ENCODE results near the gene ANXA11. TPM values are rescaled to one million over a fixed set of nuclear protein-coding genes. Genes with fewer than 3 reads are reported as not detected.

ANXA11 gene
- total and polyA plus RNA-seq, 8 donors = 90.9 to 298 (median 103) TPM

GRCh38 chr10:80196950-80197315 is 8.4 kb downstream of the ANXA11 start:
- H3K4me3 ChIP-seq = no peak overlapping the region
- no peaks in the 10 kb centered on the region for H3K9me3 ChIP-seq
- TF ChIP-seq, protein P1, sequence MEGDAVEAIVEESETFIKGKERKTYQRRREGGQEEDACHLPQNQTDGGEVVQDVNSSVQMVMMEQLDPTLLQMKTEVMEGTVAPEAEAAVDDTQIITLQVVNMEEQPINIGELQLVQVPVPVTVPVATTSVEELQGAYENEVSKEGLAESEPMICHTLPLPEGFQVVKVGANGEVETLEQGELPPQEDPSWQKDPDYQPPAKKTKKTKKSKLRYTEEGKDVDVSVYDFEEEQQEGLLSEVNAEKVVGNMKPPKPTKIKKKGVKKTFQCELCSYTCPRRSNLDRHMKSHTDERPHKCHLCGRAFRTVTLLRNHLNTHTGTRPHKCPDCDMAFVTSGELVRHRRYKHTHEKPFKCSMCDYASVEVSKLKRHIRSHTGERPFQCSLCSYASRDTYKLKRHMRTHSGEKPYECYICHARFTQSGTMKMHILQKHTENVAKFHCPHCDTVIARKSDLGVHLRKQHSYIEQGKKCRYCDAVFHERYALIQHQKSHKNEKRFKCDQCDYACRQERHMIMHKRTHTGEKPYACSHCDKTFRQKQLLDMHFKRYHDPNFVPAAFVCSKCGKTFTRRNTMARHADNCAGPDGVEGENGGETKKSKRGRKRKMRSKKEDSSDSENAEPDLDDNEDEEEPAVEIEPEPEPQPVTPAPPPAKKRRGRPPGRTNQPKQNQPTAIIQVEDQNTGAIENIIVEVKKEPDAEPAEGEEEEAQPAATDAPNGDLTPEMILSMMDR (IDR thresholded peaks at IDR 0.05) = no peak
- no peaks in the 10 kb centered on the region for H3K27me3 ChIP-seq
- H3K36me3 ChIP-seq = peaks cover 0 to 10% of the 10 kb centered on the region in 2 donors
- peak overlapping the region; percentile 58 to 81 for H3K27ac ChIP-seq
- DNase-seq (no peak), ATAC-seq (no peak)
- peaks cover 41 to 100% of the 10 kb centered on the region in 2 donors for H3K4me1 ChIP-seq
- intact Hi-C loops (cut with DNase I) = no loop called here

- ATAC-seq = peak; percentile 77
- Histone ChIP-seq H3K4me1 (peaks cover 40 to 100% of the 10 kb centered on the region in 2 donors), H3K9me3 (no peaks in the 10 kb centered on the region), H3K36me3 (peaks cover 0 to 10% of the 10 kb centered on the region in 2 donors), H3K27me3 (no peaks in the 10 kb centered on the region), H3K27ac (peak overlapping the region; percentile 81 to 82), H3K4me3 (no peak overlapping the region)
- peak in 3 of 4 donors; percentile 47 to 88 (median 80) for DNase-seq
- intact Hi-C loops (cut with DNase I) = no loop called here
- TF ChIP-seq, protein P1 (IDR thresholded peaks at IDR 0.05) = no peak
Measured at GRCh38 chr10:80196270-80196949, 8.9 kb downstream of the ANXA11 start.

GRCh38 chr10:80195046-80195574 is 10.2 kb downstream of the ANXA11 start:
- peak in 1 of 4 donors; percentile 24 for DNase-seq
- H3K4me1 ChIP-seq = peaks cover 31 to 98% of the 10 kb centered on the region in 2 donors

GRCh38 chr10:80194373-80195045 is 10.8 kb downstream of the ANXA11 start:
- no peak overlapping the region for H3K4me3 ChIP-seq
- no peaks in the 10 kb centered on the region for H3K9me3 ChIP-seq
- H3K36me3 ChIP-seq = peaks cover 0 to 10% of the 10 kb centered on the region in 2 donors
- H3K4me1 ChIP-seq = peaks cover 28 to 98% of the 10 kb centered on the region in 2 donors
- peak overlapping the region; percentile 23 to 81 for H3K27ac ChIP-seq
- no peaks in the 10 kb centered on the region for H3K27me3 ChIP-seq
- ATAC-seq (no peak), DNase-seq (peak in 1 of 4 donors; percentile 26)
- intact Hi-C loops (cut with DNase I) = no loop called here
- TF ChIP-seq, protein P1 (IDR thresholded peaks at IDR 0.05) = no peak

More at GRCh38 chr10:80195046-80195574, 10.2 kb downstream of the ANXA11 start:
- peaks cover 0 to 10% of the 10 kb centered on the region in 2 donors for H3K36me3 ChIP-seq
- peak overlapping the region; percentile 81 to 82 for H3K27ac ChIP-seq
- no peak overlapping the region for H3K4me3 ChIP-seq
- H3K27me3 ChIP-seq = no peaks in the 10 kb centered on the region
- TF ChIP-seq, protein P1 (IDR thresholded peaks at IDR 0.05) = no peak
- no peaks in the 10 kb centered on the region for H3K9me3 ChIP-seq
- no peak for ATAC-seq
- intact Hi-C loops (cut with DNase I) = no loop called here

DNA sequence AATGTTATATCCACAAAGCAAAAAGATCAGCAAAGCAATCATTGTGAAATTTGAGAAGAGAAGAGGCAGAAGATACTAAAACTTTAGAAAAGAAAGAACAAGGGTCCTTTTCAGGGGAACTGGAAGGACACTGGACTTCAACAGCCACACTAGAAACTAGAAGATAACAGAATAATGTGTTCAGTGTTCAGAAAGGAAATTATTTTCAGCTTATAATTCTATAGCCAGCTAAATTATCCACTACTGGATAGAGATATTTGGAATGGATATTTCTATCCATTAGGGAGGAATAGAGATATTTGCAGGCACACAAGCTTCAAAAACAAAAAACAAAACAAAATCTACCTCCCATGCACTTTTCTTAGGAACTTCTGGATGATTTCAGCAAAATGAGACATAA is 12.8 kb downstream of the ANXA11 start:
- Histone ChIP-seq H3K36me3 (peaks cover 0 to 10% of the 10 kb centered on the region in 2 donors), H3K27ac (peak overlapping the region in 1 of 2 donors; percentile 81), H3K27me3 (no peaks in the 10 kb centered on the region), H3K9me3 (no peaks in the 10 kb centered on the region), H3K4me1 (peaks cover 31 to 98% of the 10 kb centered on the region in 2 donors), H3K4me3 (no peak overlapping the region)
- DNase-seq (no peak), ATAC-seq (no peak)
- TF ChIP-seq, protein P1 (IDR thresholded peaks at IDR 0.05) = no peak
- intact Hi-C loops (cut with DNase I) = no loop called here

Measured in left lung (tissue), 10 donors.